SK-MEL-5 (cell line): ENCODE measurements around the gene KRTAP29-1. TPM values are rescaled to one million over a fixed set of nuclear protein-coding genes. Genes with fewer than 3 reads are reported as not detected.
"Not testable (repeated sequence)": the region's sequence is repeated elsewhere in the genome, so short reads cannot be mapped to it uniquely, and the experiment has no call there.

ENCODE experiments used
- DNase-seq: peaks from one replicate; pipeline ENCODE4 v3.0.0-alpha.2; 2016; ENCODE audit warnings: low read depth, low spot score
- in situ Hi-C: cut with HindIII; loops from 2 replicates; pipeline ENCODE4 v1.10.0; 2016; ENCODE audit warnings: low sequenced_read_pairs, high pct_unique_total_duplicates, low pct_unique_long_range_greater_than_20kb
- polyA plus RNA-seq, 2 experiments: library from polyadenylated mRNA; depleted of rRNA; stranded (reverse); fragments of >200 nt; gene quantifications; 2 replicates each; pipeline ENCODE4 v1.2.3, GENCODE V29; 2015
- total RNA-seq: library from RNA; depleted of rRNA; stranded (reverse); fragments of >200 nt; shearing (Covaris generic); gene quantifications from 2 replicates; pipeline ENCODE4 v1.2.3, GENCODE V29; 2014; rRNA removed

Gene KRTAP29-1, protein sequence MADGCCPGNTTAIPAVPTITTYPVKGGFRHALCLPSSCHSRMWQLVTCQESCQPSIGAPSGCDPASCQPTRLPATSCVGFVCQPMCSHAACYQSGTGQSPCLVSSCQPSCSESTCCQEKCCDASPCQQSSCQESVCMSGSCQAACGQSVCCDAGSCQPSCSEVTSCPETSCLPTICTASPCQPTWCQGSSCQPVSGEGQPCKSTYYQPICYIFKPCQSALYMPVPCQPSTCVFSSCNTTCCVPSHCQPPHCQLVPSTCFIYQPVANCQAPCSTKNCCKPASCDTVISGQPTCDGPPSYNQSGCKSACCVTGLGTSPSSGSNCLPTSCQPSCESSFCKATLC
- total RNA-seq, result not detected in 2 replicates
- not detected in 2 replicates for polyA plus RNA-seq (2015; cell fraction: cytosol; rRNA removed)
- polyA plus RNA-seq (2015; cell fraction: nucleus; rRNA removed), result not detected in 2 replicates

GRCh38 chr17:41301916-41302901, at the start of gene KRTAP29-1:
Gene KRTAP29-1, minus strand, starts transcription at chr17:41302851. Its CDS starts 0 bp downstream, at chr17:41302851.
- DNase-seq, result no peak

DNA sequence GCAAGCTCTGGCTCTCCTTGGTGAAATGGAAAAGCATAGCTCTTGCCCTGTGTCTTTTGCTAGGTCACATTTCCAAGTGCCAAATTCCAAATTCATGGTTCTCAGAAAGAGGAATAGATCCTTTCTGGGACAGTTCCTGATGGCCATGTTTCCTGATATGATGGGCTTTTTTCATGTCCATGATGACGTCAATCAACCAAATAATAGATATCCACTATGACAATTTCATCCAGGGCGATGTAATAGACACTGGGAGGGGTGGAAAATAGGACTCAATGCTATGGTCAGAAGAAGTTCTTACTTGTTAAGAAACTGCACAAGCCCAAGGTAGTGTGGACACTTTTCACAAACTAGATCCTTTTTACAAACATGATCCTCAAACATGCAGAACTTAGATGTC, 48.5 kb upstream of the KRTAP29-1 start:
- no peak for DNase-seq
- in situ Hi-C loops, result no loop called here

More at GRCh38 chr17:41301916-41302901, at the start of gene KRTAP29-1:
- in situ Hi-C loops, result no loop called here

GRCh38 chr17:41350381-41350878, 47.8 kb upstream of the KRTAP29-1 start, which contains the start of gene KRT33A:
Gene KRT33A, minus strand, starts transcription at chr17:41350828. Its CDS starts 61 bp downstream, at chr17:41350767.
- DNase-seq, in situ Hi-C loops: not testable (repeated sequence)

- DNase-seq, result no peak
- in situ Hi-C loops, result no loop called here
Measured at GRCh38 chr17:41347869-41348760, 45.5 kb upstream of the KRTAP29-1 start.

DNA sequence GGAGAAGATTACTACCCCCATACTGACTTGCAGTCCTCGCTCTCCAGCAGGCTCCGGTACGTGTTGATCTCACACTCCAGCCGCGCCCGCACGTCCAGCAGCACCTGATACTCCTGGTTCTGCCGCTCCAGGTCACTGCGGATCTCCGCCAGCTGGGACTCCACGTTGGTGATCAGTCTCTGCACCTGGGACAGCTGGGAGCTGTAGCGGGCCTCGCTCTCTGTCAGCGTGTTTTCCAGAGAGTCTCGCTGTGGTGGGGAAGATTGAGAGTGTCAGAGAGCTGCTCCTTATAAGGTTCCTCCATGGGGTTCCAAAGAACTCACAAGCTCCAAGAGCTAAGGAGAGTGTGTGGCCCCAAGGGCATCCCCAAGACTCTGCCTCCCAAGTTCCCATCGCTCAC, 43.8 kb upstream of the KRTAP29-1 start:
- DNase-seq, in situ Hi-C loops: not testable (repeated sequence)

GRCh38 chr17:41345992-41346391, 43.3 kb upstream of the KRTAP29-1 start:
- in situ Hi-C loops, result no loop called here
- DNase-seq, result no peak

DNA sequence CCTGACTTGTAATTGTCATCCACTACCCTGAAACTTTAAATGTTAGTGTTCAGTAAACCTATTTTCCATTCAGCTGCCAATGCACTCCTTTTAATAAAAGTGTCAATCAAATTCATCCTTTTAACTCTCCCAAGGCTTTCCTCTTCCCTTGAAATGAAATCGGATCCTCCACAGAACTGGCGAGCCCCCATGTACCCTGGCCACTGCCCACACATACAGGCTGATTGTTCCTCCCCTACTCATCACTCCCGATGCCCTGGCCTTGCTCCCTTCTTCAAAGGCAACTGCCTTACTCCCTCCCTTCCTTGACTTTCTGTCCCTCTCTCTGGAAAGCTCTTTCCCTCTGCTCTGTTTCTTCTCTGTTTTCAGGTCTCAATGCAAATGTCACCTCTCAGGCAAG, 40.4 kb upstream of the KRTAP29-1 start:
- DNase-seq, result no peak
- in situ Hi-C loops, result no loop called here

DNA sequence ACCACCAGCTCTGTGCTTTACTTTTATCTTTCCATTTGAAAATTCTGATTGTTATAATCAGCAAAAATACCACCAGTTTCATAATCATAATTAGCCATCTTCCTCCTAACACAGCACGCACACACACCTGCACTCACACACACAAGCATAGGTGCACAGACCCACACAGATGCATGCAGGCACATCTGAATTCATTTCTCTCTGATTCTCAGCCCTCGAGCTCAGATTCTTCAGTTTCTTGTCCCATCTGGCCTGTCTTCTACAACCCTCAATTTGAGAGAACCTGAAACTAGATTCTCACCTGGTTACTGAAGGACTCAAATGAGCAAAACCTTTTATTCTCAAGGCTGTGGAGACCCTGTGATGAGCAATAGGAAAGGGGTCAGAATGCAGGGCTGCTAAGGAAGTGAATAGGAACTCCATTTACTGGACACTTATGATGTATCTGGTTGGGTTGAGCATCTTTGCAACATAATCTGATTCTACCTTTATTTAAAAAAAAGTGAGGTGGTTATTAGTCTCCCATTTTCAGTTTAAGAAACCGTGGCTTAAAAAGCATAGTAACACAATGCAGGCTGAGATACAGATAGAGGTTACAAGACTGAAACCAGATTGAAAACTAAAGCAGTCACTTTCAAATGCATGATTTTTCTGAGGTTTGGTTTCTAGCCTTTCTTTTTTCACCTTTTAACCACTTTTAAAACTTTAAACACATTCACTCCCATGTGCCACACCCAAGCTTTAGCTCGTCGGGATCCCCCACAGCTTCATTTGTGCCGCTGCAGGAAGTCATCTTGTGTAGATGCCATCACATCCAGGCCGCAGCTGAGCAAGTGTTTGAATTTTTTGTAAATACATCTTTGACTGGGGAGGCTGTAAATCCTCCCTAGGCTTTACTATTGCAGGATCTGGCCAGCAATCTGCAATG, 38.5 kb upstream of the KRTAP29-1 start:
- no peak for DNase-seq
- in situ Hi-C loops, result no loop called here

GRCh38 chr17:41340494-41340893, 37.8 kb upstream of the KRTAP29-1 start:
- in situ Hi-C loops, result no loop called here
- no peak for DNase-seq

DNA sequence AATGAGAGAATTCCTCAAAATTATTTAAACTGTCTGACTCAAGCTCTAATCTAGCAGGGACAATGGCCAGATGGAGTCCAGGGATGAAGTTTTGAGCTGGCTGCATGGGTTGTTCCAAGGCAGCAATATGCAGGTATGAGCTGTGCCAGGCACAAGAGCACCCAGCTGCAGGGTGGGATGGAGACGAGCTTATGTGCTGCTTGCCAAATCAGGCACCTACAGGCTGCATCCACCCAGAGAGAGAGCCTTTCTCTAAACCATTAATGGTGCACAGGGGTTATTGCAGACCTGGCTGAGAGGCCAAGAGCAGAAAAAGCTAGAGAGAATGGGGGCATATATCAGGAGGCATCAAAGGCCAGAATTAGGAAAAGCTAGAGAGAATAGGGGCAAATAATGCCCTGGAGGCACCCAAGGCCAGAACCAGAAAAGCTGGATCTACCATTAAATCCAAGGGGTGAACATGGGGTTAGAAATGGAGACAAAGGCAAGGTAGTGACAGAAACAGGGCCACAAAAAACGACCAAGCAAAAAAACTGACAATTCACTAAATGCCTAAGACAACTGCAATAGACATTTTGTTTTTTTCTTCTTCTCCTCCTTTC, 37.0 kb upstream of the KRTAP29-1 start:
- in situ Hi-C loops, result no loop called here
- DNase-seq, result no peak

GRCh38 chr17:41338961-41339485, 36.4 kb upstream of the KRTAP29-1 start:
- in situ Hi-C loops, result no loop called here
- no peak for DNase-seq

DNA sequence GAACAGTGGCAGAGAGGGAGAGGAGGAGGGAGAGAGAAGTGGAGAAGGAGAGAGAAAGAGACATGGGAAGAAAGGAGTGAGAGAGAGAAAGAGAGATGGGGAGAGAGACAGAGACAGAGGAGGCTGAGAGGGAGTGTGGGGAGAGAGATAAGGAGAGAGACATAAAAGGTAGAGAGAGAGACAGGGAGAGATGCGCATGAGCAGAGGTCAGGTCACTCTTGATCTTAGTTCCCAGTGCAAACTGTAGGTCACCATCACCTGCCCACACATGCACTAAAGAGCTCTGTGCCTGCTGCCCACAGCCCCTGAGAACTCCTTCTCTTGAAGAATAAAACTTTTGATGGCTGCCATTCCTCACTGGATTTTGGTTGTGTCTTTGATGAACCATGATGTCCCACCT, 33.1 kb upstream of the KRTAP29-1 start:
- no peak for DNase-seq
- in situ Hi-C loops, result no loop called here

- in situ Hi-C loops, result no loop called here
Measured at GRCh38 chr17:41334385-41335305, 32.0 kb upstream of the KRTAP29-1 start.

DNA sequence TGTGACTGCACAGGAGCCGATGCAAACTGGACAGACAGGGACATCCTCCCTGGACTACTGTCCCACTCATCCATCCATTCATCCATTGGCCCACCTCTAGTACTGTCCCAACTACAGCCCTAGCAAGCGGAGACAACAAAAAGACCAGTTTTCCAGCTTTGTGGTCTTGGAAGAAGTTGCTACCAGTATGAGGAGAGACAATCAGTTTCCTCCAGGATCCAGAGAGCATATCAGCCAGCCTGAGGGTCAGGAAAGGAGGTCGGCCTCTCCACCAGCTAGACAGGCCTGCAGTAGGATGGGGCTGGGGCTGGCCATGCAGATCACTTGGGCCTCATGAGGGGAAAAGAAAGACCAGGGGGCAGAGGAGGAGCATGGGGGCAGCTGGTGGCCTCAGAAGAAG, 31.2 kb upstream of the KRTAP29-1 start:
- no peak for DNase-seq
- in situ Hi-C loops, result no loop called here

More at GRCh38 chr17:41334385-41335305, 32.0 kb upstream of the KRTAP29-1 start:
- no peak for DNase-seq
